T-helper 17 cell (primary cell): ENCODE data around the gene THOC2. TPM values are rescaled to one million over a fixed set of nuclear protein-coding genes. Genes with fewer than 3 reads are reported as not detected.
"Not testable (repeated sequence)": the region's sequence is repeated elsewhere in the genome, so short reads cannot be mapped to it uniquely, and the experiment has no call there.

Experiments
- ATAC-seq: fragments of 150-1000 bp; cut with Tn5 transposase; 2 replicates; pipeline ENCODE4 v1.10.0; 2021; ENCODE audit warnings: mild to moderate bottlenecking, moderate library complexity
- DNase-seq, 3 donors: peaks; one replicate each; pipeline versions ENCODE4 v3.0.0 to v3.0.0-alpha.2; 2020 to 2021
- H3K9me3 ChIP-seq: one replicate; pipeline ENCODE4 v1.7.0; 2013; ENCODE audit warnings: low read length, mild to moderate bottlenecking; ENCODE audit not compliant: control insufficient read depth, poor library complexity, severe bottlenecking
- H3K27ac Mint-ChIP-seq: one replicate; pipeline ENCODE4 v1.8.0; 2022; ENCODE audit warnings: mild to moderate bottlenecking, moderate library complexity, mixed read lengths
- H3K27me3 Mint-ChIP-seq: one replicate; pipeline ENCODE4 v1.8.0; 2022; ENCODE audit warnings: mixed read lengths
- H3K36me3 Mint-ChIP-seq: one replicate; pipeline ENCODE4 v1.8.0; 2022; ENCODE audit warnings: low read depth, mixed read lengths
- H3K4me1 Mint-ChIP-seq: one replicate; pipeline ENCODE4 v1.8.0; 2022; ENCODE audit warnings: mild to moderate bottlenecking, mixed read lengths
- H3K4me3 Mint-ChIP-seq: one replicate; pipeline ENCODE4 v1.8.0; 2022; ENCODE audit warnings: mild to moderate bottlenecking, moderate library complexity, mixed read lengths
- total RNA-seq, 4 donors: library from RNA in 2 of 4; stranded (reverse) in 2 of 4; gene quantifications; one replicate each; pipeline ENCODE4 v1.2.3 and lab custom pipeline; 2022 to 2026

Gene THOC2
- total RNA-seq, 2 donors from 2014 or later, result 79.9 to 86.2 TPM

DNA sequence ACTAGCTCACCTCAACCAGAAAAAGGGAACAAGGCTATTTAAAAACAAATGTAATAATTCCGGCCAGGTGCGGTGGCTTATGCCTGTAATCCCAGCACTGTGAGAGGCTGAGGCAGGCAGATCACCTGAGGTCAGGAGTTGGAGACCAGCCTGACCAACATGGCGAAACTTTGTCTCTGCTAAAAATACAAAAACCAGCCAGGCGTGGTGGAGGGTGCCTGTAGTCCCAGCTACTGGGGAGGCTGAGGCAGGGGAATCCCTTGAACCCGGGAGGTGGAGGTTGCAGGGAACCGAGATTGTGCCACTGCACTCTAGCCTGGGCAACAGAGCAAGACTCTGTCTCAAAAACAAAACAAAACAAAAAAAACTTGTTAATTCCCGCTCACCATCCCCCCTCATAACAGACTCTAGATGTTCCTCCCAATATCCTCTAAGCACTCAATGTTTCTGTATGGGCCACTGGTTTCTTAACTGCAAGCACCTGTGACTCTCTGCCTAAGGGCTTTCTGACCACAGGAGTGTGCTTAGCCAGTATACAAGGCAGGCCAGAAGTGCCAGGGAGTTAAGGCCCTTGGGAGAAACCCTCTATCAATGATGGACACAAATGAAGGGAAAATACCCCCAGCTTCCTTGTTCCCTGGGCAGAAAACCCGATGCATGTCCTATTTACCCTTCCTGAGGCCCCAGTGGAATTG, 21.0 kb upstream of the THOC2 start:
- no peak for ATAC-seq
- H3K9me3 ChIP-seq, result no peaks in the 10 kb centered on the region
- H3K36me3 Mint-ChIP-seq, result peaks cover 3% of the 10 kb centered on the region
- H3K4me3 Mint-ChIP-seq, result no peak overlapping the region
- H3K27ac Mint-ChIP-seq, result no peak overlapping the region
- DNase-seq, result no peak
- no peaks in the 10 kb centered on the region for H3K27me3 Mint-ChIP-seq
- H3K4me1 Mint-ChIP-seq, result no peaks in the 10 kb centered on the region

DNA sequence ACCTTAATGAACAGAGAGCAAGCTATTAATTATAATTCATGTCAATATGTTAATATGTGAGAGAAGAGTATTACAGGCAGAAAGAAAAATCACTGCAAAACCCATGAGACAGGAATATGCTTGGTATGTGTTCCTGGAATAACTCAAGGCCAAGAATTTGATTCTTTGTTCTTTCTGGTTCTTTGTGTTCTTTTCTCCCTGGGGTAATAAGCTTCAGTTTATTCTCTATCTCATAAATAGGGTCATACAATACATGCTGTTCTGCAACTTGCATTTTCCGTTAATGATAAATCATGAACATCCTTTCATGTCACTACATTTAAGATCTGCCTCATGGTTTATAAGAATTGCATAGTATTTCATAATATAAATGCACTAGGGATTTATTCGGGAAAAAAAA, 16.8 kb upstream of the THOC2 start:
- H3K9me3 ChIP-seq, result no peaks in the 10 kb centered on the region
- no peaks in the 10 kb centered on the region for H3K4me1 Mint-ChIP-seq
- no peaks in the 10 kb centered on the region for H3K27me3 Mint-ChIP-seq
- ATAC-seq (no peak), DNase-seq (no peak)
- no peak overlapping the region for H3K4me3 Mint-ChIP-seq
- H3K27ac Mint-ChIP-seq, result no peak overlapping the region
- peaks cover 3% of the 10 kb centered on the region for H3K36me3 Mint-ChIP-seq

DNA sequence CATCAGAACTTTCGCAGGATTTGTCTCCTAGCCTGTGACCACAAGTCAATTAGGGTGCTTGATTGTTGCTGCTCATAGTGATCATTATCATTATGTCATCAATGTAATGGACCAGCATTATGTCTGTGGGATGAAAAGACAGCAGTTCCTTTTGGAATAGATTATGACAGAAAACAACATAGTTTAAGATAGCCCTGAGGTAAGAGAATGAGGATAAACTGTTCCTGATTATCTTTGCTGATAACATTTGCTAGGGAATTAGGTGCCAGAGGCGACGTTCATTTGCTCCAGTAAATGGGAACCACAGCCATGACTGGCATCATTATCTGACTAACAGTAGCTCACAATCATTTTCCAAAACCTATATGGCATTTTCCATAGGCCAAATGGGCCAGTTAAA, 12.7 kb upstream of the THOC2 start:
- no peaks in the 10 kb centered on the region for H3K9me3 ChIP-seq
- H3K36me3 Mint-ChIP-seq, result no peaks in the 10 kb centered on the region
- peaks cover 2% of the 10 kb centered on the region for H3K4me1 Mint-ChIP-seq
- ATAC-seq (no peak), DNase-seq (no peak)
- H3K4me3 Mint-ChIP-seq, result no peak overlapping the region
- H3K27ac Mint-ChIP-seq, result no peak overlapping the region
- H3K27me3 Mint-ChIP-seq, result no peaks in the 10 kb centered on the region

DNA sequence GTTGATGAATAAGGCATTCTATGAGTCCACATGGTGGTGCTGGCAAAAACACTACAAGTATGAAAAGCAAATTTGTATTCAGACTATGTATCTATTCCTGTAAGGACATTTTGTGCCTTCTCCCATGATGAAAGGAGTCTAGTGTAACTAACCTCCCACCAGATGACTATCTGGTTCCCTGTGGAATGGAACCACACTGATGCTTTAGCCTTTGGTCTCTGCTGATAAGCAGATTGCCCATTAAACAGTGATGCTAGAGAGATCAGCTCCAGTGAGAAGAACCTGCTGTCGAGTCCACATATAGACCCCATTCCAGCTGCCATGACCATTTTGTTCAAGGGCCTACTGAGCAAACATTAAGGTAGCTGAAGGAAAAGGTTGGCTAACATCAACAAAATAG, 10.5 kb upstream of the THOC2 start:
- no peak overlapping the region for H3K4me3 Mint-ChIP-seq
- no peaks in the 10 kb centered on the region for H3K27me3 Mint-ChIP-seq
- H3K4me1 Mint-ChIP-seq, result peaks cover 2% of the 10 kb centered on the region
- H3K36me3 Mint-ChIP-seq, result no peaks in the 10 kb centered on the region
- ATAC-seq (no peak), DNase-seq (no peak)
- H3K27ac Mint-ChIP-seq, result peak overlapping the region; percentile 39
- H3K9me3 ChIP-seq, result no peaks in the 10 kb centered on the region

DNA sequence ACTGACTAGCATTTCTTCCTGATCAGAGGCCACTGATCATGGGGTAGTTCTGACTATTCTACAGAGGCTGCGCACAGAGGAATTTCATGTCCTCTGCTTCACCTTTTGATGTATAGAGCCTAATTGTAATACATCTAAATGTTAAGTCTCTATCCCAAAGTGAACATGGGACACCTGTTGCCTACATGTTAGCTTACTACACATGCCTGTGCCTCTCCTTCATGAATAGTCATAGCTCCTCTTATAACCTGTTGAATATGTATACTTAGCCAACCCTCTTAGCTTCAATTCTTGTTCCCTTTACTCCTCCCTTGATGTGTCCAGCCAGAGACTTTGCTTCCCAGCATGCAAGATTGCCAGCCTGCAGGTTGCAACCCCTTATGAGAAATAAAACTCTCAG, 9.6 kb upstream of the THOC2 start:
- Mint-ChIP-seq H3K36me3 (no peaks in the 10 kb centered on the region), H3K27ac (no peak overlapping the region), H3K4me1 (peaks cover 2% of the 10 kb centered on the region), H3K4me3 (no peak overlapping the region), H3K27me3 (no peaks in the 10 kb centered on the region)
- no peaks in the 10 kb centered on the region for H3K9me3 ChIP-seq
- DNase-seq (no peak), ATAC-seq (no peak)

DNA sequence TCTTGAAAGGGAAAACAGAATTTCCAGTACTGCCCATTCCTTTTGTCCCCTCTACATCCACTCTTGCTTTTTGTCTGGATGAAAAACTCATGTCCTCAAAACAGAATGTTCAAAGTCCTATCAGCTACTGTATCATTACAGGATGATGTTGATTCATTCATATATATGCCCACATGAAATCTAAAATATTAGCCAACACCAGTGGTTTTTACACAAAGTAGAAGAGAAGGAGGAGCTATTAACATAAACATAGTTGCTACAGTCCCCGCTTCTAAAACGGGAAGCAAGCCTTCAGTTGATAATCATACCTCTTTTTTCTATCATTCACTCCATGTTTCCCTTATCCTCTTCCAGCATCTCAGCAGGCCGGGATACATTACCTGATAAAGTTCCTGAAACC, 7.7 kb upstream of the THOC2 start:
- Mint-ChIP-seq H3K36me3 (no peaks in the 10 kb centered on the region), H3K4me1 (peaks cover 2% of the 10 kb centered on the region), H3K27ac (no peak overlapping the region), H3K4me3 (no peak overlapping the region), H3K27me3 (no peaks in the 10 kb centered on the region)
- DNase-seq (no peak), ATAC-seq (no peak)
- no peaks in the 10 kb centered on the region for H3K9me3 ChIP-seq

DNA sequence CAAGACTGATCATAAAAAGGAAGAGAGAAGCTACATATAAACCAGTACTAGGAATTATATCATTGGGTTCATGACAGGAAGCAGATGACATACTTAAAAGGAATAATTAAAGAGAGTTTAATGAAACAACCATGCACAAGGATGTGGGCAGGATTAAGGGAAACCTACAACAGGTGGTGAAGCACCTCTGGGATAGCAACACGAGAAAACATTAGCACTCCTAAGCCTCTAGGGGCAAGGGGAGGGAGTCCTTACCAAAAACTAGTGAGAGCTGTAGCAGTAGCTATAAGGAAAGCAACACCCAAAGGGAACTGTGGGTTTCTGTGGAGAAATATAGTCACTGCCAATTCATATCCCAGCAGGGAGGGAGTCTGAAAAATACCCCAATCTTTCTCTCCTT, 7.2 kb upstream of the THOC2 start:
- Mint-ChIP-seq H3K4me1 (peaks cover 2% of the 10 kb centered on the region), H3K27ac (no peak overlapping the region), H3K36me3 (no peaks in the 10 kb centered on the region), H3K4me3 (no peak overlapping the region), H3K27me3 (no peaks in the 10 kb centered on the region)
- ATAC-seq (no peak), DNase-seq (no peak)
- H3K9me3 ChIP-seq, result no peaks in the 10 kb centered on the region

DNA sequence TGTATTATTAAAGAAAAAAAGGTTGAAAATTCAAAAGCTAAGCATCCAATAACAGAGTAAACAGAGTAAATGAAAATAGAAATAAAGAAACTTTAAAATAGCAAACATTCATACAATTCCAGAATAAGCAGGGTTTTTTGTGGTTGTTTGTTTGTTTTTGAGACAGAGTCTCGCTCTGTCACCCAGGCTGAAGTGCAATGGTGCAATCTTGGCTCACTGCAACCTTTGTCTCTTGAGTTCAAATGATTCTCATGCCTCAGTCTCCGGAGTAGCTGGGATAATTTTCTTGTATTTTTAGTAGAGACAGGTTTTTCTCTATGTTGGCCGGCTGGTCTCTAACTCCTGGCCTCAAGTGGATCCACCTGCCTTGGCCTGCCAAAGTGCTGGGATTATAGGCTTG, 6.6 kb upstream of the THOC2 start:
- Mint-ChIP-seq H3K4me1 (peaks cover 2% of the 10 kb centered on the region), H3K36me3 (no peaks in the 10 kb centered on the region), H3K4me3 (no peak overlapping the region), H3K27me3 (no peaks in the 10 kb centered on the region), H3K27ac (no peak overlapping the region)
- no peaks in the 10 kb centered on the region for H3K9me3 ChIP-seq
- ATAC-seq (no peak), DNase-seq (no peak)

DNA sequence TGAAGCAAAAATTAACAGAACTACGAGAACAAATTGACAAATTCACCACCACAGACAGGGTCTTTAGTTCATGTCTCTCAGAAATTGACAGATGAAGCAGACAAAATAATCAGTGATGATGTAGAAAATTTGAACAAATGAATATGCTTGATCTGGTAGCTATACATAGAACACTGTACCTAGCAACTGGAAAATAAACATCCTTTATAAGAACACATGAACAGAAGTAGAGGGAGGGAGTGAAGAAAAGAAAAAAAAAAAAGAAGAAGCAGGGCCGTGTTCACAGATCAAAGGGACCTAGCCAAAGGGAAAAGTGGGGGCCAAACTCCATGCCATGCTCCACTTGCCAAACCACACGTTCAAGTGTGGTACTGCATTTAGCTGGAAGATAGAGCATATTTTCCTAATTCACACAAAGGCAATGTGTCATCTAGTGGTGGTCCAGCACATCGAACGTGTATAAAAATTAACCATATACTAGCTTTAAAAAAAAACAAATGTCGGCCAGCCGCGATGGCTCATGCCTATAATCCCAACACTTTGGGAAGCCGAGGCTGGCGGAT, 5.6 kb upstream of the THOC2 start:
- no peak overlapping the region for H3K27ac Mint-ChIP-seq
- H3K4me3 Mint-ChIP-seq, result no peak overlapping the region
- H3K9me3 ChIP-seq, result no peaks in the 10 kb centered on the region
- ATAC-seq (no peak), DNase-seq (no peak)
- no peaks in the 10 kb centered on the region for H3K36me3 Mint-ChIP-seq
- H3K4me1 Mint-ChIP-seq, result peaks cover 2% of the 10 kb centered on the region
- no peaks in the 10 kb centered on the region for H3K27me3 Mint-ChIP-seq

DNA sequence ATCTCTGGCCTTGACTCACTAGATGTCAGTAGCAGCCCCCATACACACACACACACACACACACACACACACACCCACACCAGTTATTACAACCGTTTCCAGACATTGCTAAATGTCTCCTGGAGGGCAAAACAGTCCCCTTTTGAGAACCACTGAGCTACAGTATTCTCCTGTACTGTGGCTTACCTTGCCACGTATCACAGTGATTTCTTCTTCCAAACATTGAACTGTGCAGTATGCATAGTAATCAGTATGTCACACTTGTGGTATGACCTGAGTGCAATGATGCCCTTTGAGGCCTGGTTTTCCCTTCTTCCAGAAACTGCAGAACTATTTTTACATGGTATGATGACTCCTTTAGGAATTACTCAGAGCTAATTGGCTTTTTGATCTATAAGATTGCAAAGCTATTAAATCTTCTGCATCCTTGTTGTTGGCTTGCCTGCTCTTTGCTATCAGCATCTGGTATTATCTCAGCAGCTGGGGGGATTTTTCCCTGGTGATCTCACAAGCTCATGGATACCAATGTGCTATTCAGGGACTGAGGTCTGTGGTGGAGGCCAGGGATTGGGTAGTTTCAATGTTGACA, 3.6 kb upstream of the THOC2 start:
- Mint-ChIP-seq H3K4me3 (no peak overlapping the region), H3K4me1 (peaks cover 12% of the 10 kb centered on the region), H3K27ac (no peak overlapping the region), H3K36me3 (no peaks in the 10 kb centered on the region), H3K27me3 (no peaks in the 10 kb centered on the region)
- ATAC-seq, result no peak
- no peak for DNase-seq
- no peaks in the 10 kb centered on the region for H3K9me3 ChIP-seq

DNA sequence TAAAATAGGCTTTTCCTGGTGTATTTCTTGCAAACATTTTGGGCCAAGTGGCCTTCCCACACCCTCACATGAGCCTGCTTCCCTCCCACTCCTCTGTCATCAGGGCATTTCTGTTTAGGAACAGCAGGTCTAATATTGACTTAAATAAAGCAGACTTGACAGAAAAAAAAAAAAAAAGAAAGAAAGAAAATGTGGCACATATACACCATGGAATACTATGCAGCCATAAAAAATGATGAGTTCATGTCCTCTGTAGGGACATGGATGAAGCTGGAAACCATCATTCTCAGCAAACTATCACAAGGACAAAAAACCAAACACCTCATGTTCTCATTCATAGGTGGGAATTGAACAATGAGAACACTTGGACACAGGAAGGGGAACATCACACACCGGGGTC, 2.3 kb upstream of the THOC2 start:
- H3K27me3 Mint-ChIP-seq, H3K27ac Mint-ChIP-seq, H3K36me3 Mint-ChIP-seq, DNase-seq, H3K4me3 Mint-ChIP-seq, ATAC-seq, H3K9me3 ChIP-seq: not testable (repeated sequence)
- peaks cover 17% of the 10 kb centered on the region for H3K4me1 Mint-ChIP-seq

DNA sequence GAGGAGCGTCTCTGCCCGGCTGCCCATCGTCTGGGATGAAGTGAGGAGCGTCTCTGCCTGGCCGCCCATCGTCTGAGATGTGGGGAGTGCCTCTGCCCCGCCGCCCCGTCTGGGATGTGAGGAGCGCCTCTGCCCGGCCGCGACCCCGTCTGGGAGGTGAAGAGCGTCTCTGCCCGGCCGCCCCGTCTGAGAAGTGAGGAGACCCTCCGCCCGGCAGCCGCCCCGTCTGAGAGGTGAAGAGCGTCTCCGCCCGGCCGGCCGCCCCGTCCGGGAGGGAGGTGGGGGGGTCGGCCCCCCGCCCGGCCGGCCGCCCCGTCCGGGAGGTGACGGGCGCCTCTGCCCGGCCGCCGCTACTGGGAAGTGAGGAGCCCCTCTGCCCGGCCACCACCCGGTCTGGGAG, 1.2 kb upstream of the THOC2 start:
- not testable (repeated sequence) for H3K9me3 ChIP-seq, H3K27me3 Mint-ChIP-seq, H3K4me3 Mint-ChIP-seq, DNase-seq, H3K27ac Mint-ChIP-seq, H3K36me3 Mint-ChIP-seq, ATAC-seq
- H3K4me1 Mint-ChIP-seq, result peaks cover 17% of the 10 kb centered on the region

DNA sequence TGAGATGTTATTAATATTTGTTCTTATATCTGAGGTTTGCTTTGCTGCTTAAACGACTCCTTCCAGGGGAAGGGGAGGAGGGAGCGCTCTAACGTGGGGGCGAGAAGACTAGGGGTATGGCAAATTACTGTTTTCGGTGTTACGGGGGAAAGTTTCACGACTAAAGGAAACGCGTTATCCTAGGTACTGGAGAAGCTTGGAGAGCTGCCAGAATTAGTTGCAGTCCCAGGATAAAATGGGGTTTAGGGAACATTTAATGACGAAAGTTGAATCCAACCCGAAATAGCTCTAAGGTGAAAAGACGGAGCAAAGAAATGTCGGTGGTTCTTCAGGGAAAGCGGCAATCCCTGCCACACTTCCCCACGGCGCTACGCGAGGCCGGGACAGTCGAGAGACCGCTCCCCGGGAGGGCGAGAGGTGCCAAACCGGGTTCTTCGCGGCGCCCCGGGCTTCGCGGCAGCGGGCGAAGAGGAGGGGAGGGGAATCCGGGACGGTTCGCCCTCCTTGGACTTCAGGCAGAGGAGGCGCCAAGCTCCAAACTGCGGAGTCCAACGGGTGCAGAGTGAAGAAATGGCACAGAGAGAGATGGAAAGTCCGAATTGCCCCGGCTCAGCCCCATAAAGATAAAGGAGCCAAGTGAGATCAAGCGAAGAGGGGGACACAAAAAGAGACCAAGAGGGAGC, 724 bp downstream of the THOC2 start:
- Mint-ChIP-seq H3K36me3 (no peaks in the 10 kb centered on the region), H3K27ac (peak overlapping the region; percentile 92), H3K4me1 (peaks cover 23% of the 10 kb centered on the region), H3K27me3 (no peaks in the 10 kb centered on the region), H3K4me3 (peak overlapping the region; percentile 96)
- H3K9me3 ChIP-seq, result no peaks in the 10 kb centered on the region
- ATAC-seq (peak; percentile 15), DNase-seq (peak in 2 of 3 donors; percentile 4 to 8)
